HG02759 (cell line): ENCODE measurements around the gene RGSL1.

ENCODE experiments used
- ATAC-seq: cut with Tn5 transposase; IDR thresholded peaks from one replicate; pipeline ENCODE4 v1.9.1; 2021; ENCODE audit warnings: mild to moderate bottlenecking, moderate library complexity; ENCODE audit not compliant: unreplicated experiment

RGSL1 gene

GRCh38 chr1:182533896-182534295 lies 84.0 kb downstream of the RGSL1 start:
- ATAC-seq = no peak

GRCh38 chr1:182549346-182549745 lies 99.4 kb downstream of the RGSL1 start:
- ATAC-seq = no peak

- ATAC-seq = no peak
Measured at GRCh38 chr1:182549811-182550210, 99.9 kb downstream of the RGSL1 start.

- no peak for ATAC-seq
Measured at GRCh38 chr1:182552527-182552926, 102.6 kb downstream of the RGSL1 start.

- ATAC-seq = no peak
Measured at GRCh38 chr1:182555493-182555892, 105.5 kb downstream of the RGSL1 start.

- ATAC-seq = no peak
Measured at GRCh38 chr1:182556279-182556678, 106.3 kb downstream of the RGSL1 start.

- ATAC-seq = no peak
Measured at GRCh38 chr1:182560392-182560984, 110.5 kb downstream of the RGSL1 start.

GRCh38 chr1:182561456-182561855 lies 111.5 kb downstream of the RGSL1 start:
- no peak for ATAC-seq

GRCh38 chr1:182563095-182563494 lies 113.1 kb downstream of the RGSL1 start:
- ATAC-seq = no peak

- ATAC-seq = no peak
Measured at GRCh38 chr1:182564406-182565004, 114.6 kb downstream of the RGSL1 start.

GRCh38 chr1:182565537-182565936 lies 115.6 kb downstream of the RGSL1 start:
- no peak for ATAC-seq

GRCh38 chr1:182567629-182568028 lies 117.7 kb downstream of the RGSL1 start:
- no peak for ATAC-seq

- ATAC-seq = no peak
Measured at GRCh38 chr1:182568647-182569284, 118.8 kb downstream of the RGSL1 start.

GRCh38 chr1:182569939-182570610 lies 120.1 kb downstream of the RGSL1 start:
- no peak for ATAC-seq

GRCh38 chr1:182570611-182570970 lies 120.6 kb downstream of the RGSL1 start:
- ATAC-seq = no peak

GRCh38 chr1:182574156-182574555 lies 124.2 kb downstream of the RGSL1 start:
- ATAC-seq = no peak

- no peak for ATAC-seq
Measured at GRCh38 chr1:182575540-182576149, 125.7 kb downstream of the RGSL1 start.

GRCh38 chr1:182580736-182581135 lies 130.8 kb downstream of the RGSL1 start:
- no peak for ATAC-seq

GRCh38 chr1:182584746-182585145 lies 134.8 kb downstream of the RGSL1 start:
- ATAC-seq = no peak

GRCh38 chr1:182586380-182586779 lies 136.4 kb downstream of the RGSL1 start:
- no peak for ATAC-seq

GRCh38 chr1:182587093-182587492 lies 137.1 kb downstream of the RGSL1 start:
- no peak for ATAC-seq
